Osteoblast (primary cell): Measurements from ENCODE around the gene UBTD2. TPM values are rescaled to one million over a fixed set of nuclear protein-coding genes. Genes with fewer than 3 reads are reported as not detected.

ENCODE experiments used
- DNase-seq: peaks from one replicate; pipeline ENCODE4 v3.0.0; 2011; ENCODE audit warnings: low spot score, mixed read lengths; ENCODE audit not compliant: insufficient read length; ENCODE audit errors: missing footprints
- H2AFZ ChIP-seq: 2 replicates; pipeline ENCODE4 v1.6.0; 2011; ENCODE audit warnings: mild to moderate bottlenecking, low read length
- H3K27ac ChIP-seq: 2 replicates; pipeline ENCODE4 v1.5.1; 2011; ENCODE audit warnings: mild to moderate bottlenecking, low read depth, low read length, moderate library complexity
- H3K27me3 ChIP-seq: 2 replicates; pipeline ENCODE4 v1.6.0; 2012; ENCODE audit warnings: mild to moderate bottlenecking, control low read depth, inconsistent platforms, low read length, moderate library complexity; ENCODE audit not compliant: insufficient read depth
- H3K36me3 ChIP-seq: 2 replicates; pipeline ENCODE4 v1.5.1; 2011; ENCODE audit warnings: mild to moderate bottlenecking, low read length, control low read depth, moderate library complexity; ENCODE audit not compliant: insufficient read depth
- H3K4me1 ChIP-seq: 2 replicates; pipeline ENCODE4 v1.5.1; 2011; ENCODE audit warnings: mild to moderate bottlenecking, low read length, control low read depth, moderate library complexity; ENCODE audit not compliant: insufficient read depth
- H3K4me2 ChIP-seq: 2 replicates; pipeline ENCODE4 v1.6.0; 2011; ENCODE audit warnings: mild to moderate bottlenecking, low read length; ENCODE audit not compliant: insufficient read depth
- H3K4me3 ChIP-seq: fragments of 200-600 bp; sonication (generic); 3 replicates; pipeline ENCODE4 v1.5.1; 2012; ENCODE audit warnings: mild to moderate bottlenecking, low read length, inconsistent platforms; ENCODE audit not compliant: insufficient read depth
- H3K79me2 ChIP-seq: 2 replicates; pipeline ENCODE4 v1.6.0; 2012; ENCODE audit warnings: mild to moderate bottlenecking, low read length, control low read depth, inconsistent platforms; ENCODE audit not compliant: insufficient read depth
- H3K9me3 ChIP-seq: 2 replicates; pipeline ENCODE4 v1.5.1; 2011; ENCODE audit warnings: low read depth, low read length, control low read depth
- H4K20me1 ChIP-seq: 2 replicates; pipeline ENCODE4 v1.6.0; 2012; ENCODE audit warnings: mild to moderate bottlenecking, low read length, control low read depth; ENCODE audit not compliant: insufficient read depth
- CTCF ChIP-seq: IDR thresholded peaks from 2 replicates; pipeline ENCODE4 v1.5.1; 2011; ENCODE audit warnings: mild to moderate bottlenecking, low read depth, low read length, moderate library complexity; ENCODE audit errors: extremely low read depth
- total RNA-seq: library from RNA; depleted of rRNA; stranded (reverse); fragments of >200 nt; gene quantifications from 2 replicates; pipeline ENCODE4 v1.2.3, GENCODE V29; 2012

UBTD2 gene
- total RNA-seq, 1 donor = 37.6 TPM

- TF ChIP-seq CTCF = no peak
Observed at GRCh38 chr5:172267943-172268342, 15.6 kb downstream of the UBTD2 start.

GRCh38 chr5:172266676-172267092, 16.9 kb downstream of the UBTD2 start:
- no peak overlapping the region for H3K27ac ChIP-seq
- peaks cover 86% of the 10 kb centered on the region for H3K79me2 ChIP-seq
- no peak for DNase-seq
- H3K4me1 ChIP-seq = no peaks in the 10 kb centered on the region
- peaks cover 32% of the 10 kb centered on the region for H4K20me1 ChIP-seq
- H3K36me3 ChIP-seq = no peaks in the 10 kb centered on the region
- H3K4me2 ChIP-seq = no peak overlapping the region
- H3K9me3 ChIP-seq = no peaks in the 10 kb centered on the region
- H3K27me3 ChIP-seq = no peaks in the 10 kb centered on the region
- H3K4me3 ChIP-seq = no peak overlapping the region
- no peak for TF ChIP-seq CTCF
- no peak overlapping the region for H2AFZ ChIP-seq

More at GRCh38 chr5:172267943-172268342, 15.6 kb downstream of the UBTD2 start:
- no peak for DNase-seq
- H2AFZ ChIP-seq = no peak overlapping the region
- peaks cover 37% of the 10 kb centered on the region for H4K20me1 ChIP-seq
- H3K4me2 ChIP-seq = no peak overlapping the region
- H3K4me1 ChIP-seq = no peaks in the 10 kb centered on the region
- no peak overlapping the region for H3K4me3 ChIP-seq
- H3K36me3 ChIP-seq = no peaks in the 10 kb centered on the region
- H3K27me3 ChIP-seq = no peaks in the 10 kb centered on the region
- no peaks in the 10 kb centered on the region for H3K9me3 ChIP-seq
- no peak overlapping the region for H3K27ac ChIP-seq
- peaks cover 88% of the 10 kb centered on the region for H3K79me2 ChIP-seq

GRCh38 chr5:172266071-172266675, 17.4 kb downstream of the UBTD2 start:
- no peak overlapping the region for H3K4me2 ChIP-seq
- H3K27ac ChIP-seq = no peak overlapping the region
- no peaks in the 10 kb centered on the region for H3K9me3 ChIP-seq
- H3K79me2 ChIP-seq = peaks cover 86% of the 10 kb centered on the region
- no peaks in the 10 kb centered on the region for H3K4me1 ChIP-seq
- H2AFZ ChIP-seq = no peak overlapping the region
- no peak for TF ChIP-seq CTCF
- DNase-seq = no peak
- H3K36me3 ChIP-seq = no peaks in the 10 kb centered on the region
- no peak overlapping the region for H3K4me3 ChIP-seq
- peaks cover 29% of the 10 kb centered on the region for H4K20me1 ChIP-seq
- H3K27me3 ChIP-seq = no peaks in the 10 kb centered on the region

- Histone ChIP-seq H3K9me3 (no peaks in the 10 kb centered on the region), H2AFZ (no peak overlapping the region), H3K79me2 (peaks cover 86% of the 10 kb centered on the region), H4K20me1 (peaks cover 35% of the 10 kb centered on the region), H3K27me3 (no peaks in the 10 kb centered on the region), H3K27ac (no peak overlapping the region), H3K4me1 (no peaks in the 10 kb centered on the region), H3K4me2 (no peak overlapping the region), H3K36me3 (no peaks in the 10 kb centered on the region), H3K4me3 (no peak overlapping the region)
- no peak for DNase-seq
- TF ChIP-seq CTCF = no peak
Observed at GRCh38 chr5:172264815-172265395, 18.7 kb downstream of the UBTD2 start.
